ENCODE results near the gene LMBR1L. TPM values are rescaled to one million over a fixed set of nuclear protein-coding genes. Genes with fewer than 3 reads are reported as not detected.

Gene LMBR1L
- total and polyA plus RNA-seq, 2 of the 8 experiments (the other 6 are each of a cell fraction or from before 2014, with no cell fraction given), result 36.6 to 49.6 TPM

DNA sequence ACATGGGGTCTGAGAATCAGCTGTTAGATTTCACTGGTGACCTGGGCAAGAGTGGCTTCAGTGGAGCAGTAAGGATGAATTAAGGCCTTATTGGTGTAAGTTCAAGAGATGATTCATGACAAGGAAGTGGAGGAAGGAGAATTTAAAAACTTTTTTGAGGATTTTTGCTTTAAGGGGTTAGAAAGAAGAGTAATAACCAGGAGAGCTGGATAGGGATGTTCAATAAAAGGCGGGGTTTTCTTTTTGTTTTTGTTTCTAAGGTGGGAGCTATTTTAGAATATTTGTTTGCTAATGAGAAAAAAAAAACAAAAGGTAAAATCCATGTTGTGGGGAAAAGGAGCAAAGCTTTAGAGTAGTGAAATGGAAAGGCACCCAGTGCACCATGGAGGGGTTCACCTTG is 35.8 kb upstream of the LMBR1L start (continued):
- TF ChIP-seq, protein P1, sequence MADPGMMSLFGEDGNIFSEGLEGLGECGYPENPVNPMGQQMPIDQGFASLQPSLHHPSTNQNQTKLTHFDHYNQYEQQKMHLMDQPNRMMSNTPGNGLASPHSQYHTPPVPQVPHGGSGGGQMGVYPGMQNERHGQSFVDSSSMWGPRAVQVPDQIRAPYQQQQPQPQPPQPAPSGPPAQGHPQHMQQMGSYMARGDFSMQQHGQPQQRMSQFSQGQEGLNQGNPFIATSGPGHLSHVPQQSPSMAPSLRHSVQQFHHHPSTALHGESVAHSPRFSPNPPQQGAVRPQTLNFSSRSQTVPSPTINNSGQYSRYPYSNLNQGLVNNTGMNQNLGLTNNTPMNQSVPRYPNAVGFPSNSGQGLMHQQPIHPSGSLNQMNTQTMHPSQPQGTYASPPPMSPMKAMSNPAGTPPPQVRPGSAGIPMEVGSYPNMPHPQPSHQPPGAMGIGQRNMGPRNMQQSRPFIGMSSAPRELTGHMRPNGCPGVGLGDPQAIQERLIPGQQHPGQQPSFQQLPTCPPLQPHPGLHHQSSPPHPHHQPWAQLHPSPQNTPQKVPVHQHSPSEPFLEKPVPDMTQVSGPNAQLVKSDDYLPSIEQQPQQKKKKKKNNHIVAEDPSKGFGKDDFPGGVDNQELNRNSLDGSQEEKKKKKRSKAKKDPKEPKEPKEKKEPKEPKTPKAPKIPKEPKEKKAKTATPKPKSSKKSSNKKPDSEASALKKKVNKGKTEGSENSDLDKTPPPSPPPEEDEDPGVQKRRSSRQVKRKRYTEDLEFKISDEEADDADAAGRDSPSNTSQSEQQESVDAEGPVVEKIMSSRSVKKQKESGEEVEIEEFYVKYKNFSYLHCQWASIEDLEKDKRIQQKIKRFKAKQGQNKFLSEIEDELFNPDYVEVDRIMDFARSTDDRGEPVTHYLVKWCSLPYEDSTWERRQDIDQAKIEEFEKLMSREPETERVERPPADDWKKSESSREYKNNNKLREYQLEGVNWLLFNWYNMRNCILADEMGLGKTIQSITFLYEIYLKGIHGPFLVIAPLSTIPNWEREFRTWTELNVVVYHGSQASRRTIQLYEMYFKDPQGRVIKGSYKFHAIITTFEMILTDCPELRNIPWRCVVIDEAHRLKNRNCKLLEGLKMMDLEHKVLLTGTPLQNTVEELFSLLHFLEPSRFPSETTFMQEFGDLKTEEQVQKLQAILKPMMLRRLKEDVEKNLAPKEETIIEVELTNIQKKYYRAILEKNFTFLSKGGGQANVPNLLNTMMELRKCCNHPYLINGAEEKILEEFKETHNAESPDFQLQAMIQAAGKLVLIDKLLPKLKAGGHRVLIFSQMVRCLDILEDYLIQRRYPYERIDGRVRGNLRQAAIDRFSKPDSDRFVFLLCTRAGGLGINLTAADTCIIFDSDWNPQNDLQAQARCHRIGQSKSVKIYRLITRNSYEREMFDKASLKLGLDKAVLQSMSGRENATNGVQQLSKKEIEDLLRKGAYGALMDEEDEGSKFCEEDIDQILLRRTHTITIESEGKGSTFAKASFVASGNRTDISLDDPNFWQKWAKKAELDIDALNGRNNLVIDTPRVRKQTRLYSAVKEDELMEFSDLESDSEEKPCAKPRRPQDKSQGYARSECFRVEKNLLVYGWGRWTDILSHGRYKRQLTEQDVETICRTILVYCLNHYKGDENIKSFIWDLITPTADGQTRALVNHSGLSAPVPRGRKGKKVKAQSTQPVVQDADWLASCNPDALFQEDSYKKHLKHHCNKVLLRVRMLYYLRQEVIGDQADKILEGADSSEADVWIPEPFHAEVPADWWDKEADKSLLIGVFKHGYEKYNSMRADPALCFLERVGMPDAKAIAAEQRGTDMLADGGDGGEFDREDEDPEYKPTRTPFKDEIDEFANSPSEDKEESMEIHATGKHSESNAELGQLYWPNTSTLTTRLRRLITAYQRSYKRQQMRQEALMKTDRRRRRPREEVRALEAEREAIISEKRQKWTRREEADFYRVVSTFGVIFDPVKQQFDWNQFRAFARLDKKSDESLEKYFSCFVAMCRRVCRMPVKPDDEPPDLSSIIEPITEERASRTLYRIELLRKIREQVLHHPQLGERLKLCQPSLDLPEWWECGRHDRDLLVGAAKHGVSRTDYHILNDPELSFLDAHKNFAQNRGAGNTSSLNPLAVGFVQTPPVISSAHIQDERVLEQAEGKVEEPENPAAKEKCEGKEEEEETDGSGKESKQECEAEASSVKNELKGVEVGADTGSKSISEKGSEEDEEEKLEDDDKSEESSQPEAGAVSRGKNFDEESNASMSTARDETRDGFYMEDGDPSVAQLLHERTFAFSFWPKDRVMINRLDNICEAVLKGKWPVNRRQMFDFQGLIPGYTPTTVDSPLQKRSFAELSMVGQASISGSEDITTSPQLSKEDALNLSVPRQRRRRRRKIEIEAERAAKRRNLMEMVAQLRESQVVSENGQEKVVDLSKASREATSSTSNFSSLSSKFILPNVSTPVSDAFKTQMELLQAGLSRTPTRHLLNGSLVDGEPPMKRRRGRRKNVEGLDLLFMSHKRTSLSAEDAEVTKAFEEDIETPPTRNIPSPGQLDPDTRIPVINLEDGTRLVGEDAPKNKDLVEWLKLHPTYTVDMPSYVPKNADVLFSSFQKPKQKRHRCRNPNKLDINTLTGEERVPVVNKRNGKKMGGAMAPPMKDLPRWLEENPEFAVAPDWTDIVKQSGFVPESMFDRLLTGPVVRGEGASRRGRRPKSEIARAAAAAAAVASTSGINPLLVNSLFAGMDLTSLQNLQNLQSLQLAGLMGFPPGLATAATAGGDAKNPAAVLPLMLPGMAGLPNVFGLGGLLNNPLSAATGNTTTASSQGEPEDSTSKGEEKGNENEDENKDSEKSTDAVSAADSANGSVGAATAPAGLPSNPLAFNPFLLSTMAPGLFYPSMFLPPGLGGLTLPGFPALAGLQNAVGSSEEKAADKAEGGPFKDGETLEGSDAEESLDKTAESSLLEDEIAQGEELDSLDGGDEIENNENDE (IDR thresholded peaks at IDR 0.05; ENCODE audit: insufficient replicate concordance, low read length), result no peak
- no peak for TF ChIP-seq HDAC2 (IDR thresholded peaks at IDR 0.05; ENCODE audit: borderline replicate concordance in 1 of 2, low read depth in 2 of 2, low read length in 2 of 2)
- no peak for TF ChIP-seq GABPA (IDR thresholded peaks at IDR 0.05; ENCODE audit: borderline replicate concordance, insufficient read depth, low read length)
- TF ChIP-seq, protein P2, sequence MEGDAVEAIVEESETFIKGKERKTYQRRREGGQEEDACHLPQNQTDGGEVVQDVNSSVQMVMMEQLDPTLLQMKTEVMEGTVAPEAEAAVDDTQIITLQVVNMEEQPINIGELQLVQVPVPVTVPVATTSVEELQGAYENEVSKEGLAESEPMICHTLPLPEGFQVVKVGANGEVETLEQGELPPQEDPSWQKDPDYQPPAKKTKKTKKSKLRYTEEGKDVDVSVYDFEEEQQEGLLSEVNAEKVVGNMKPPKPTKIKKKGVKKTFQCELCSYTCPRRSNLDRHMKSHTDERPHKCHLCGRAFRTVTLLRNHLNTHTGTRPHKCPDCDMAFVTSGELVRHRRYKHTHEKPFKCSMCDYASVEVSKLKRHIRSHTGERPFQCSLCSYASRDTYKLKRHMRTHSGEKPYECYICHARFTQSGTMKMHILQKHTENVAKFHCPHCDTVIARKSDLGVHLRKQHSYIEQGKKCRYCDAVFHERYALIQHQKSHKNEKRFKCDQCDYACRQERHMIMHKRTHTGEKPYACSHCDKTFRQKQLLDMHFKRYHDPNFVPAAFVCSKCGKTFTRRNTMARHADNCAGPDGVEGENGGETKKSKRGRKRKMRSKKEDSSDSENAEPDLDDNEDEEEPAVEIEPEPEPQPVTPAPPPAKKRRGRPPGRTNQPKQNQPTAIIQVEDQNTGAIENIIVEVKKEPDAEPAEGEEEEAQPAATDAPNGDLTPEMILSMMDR (IDR thresholded peaks at IDR 0.05; ENCODE audit: control extremely low read depth in 1 of 3, insufficient read depth in 1 of 3, low read depth in 1 of 3, low read length in 3 of 3), result no peak

All from H1 (cell line).